H9 (cell line): ENCODE data around the gene ZNF319. TPM values are rescaled to one million over a fixed set of nuclear protein-coding genes. Genes with fewer than 3 reads are reported as not detected.

Experiments
- DNase-seq: peaks from one replicate; pipeline ENCODE4 v3.0.0-alpha.2; 2017
- H2AFZ ChIP-seq: one replicate; pipeline ENCODE4 v1.6.1; 2013; ENCODE audit warnings: mild to moderate bottlenecking, low read length, control low read depth, moderate library complexity
- H2AK5ac ChIP-seq: 2 replicates; pipeline ENCODE4 v1.6.1; 2013; ENCODE audit warnings: low read length, control low read depth, mixed read lengths; ENCODE audit not compliant: insufficient read length
- H2BK120ac ChIP-seq: one replicate; pipeline ENCODE4 v1.6.1; 2013; ENCODE audit warnings: low read depth, mild to moderate bottlenecking, low read length, control low read depth, inconsistent platforms; ENCODE audit not compliant: poor library complexity, severe bottlenecking
- H2BK12ac ChIP-seq: 2 replicates; pipeline ENCODE4 v1.6.1; 2013; ENCODE audit warnings: low read length, control low read depth, mixed read lengths, low read depth; ENCODE audit not compliant: insufficient read length
- H2BK15ac ChIP-seq: 2 replicates; pipeline ENCODE4 v1.6.1; 2013; ENCODE audit warnings: low read depth, low read length, control low read depth
- H2BK20ac ChIP-seq: one replicate; pipeline ENCODE4 v1.6.1; 2013; ENCODE audit warnings: low read depth, mild to moderate bottlenecking, low read length, control low read depth, inconsistent platforms; ENCODE audit not compliant: poor library complexity, severe bottlenecking
- H2BK5ac ChIP-seq: 2 replicates; pipeline ENCODE4 v1.6.1; 2013; ENCODE audit warnings: low read length, control low read depth, mixed read lengths; ENCODE audit not compliant: insufficient read length
- H3K14ac ChIP-seq: 2 replicates; pipeline ENCODE4 v1.6.1; 2013; ENCODE audit warnings: low read length, control low read depth; ENCODE audit not compliant: insufficient read depth
- H3K18ac ChIP-seq: 2 replicates; pipeline ENCODE4 v1.6.1; 2013; ENCODE audit warnings: low read depth, mild to moderate bottlenecking, mixed read lengths, low read length, control low read depth; ENCODE audit not compliant: insufficient read length
- H3K23ac ChIP-seq: 2 replicates; pipeline ENCODE4 v1.6.1; 2013; ENCODE audit warnings: low read length, control low read depth, mixed read lengths, low read depth; ENCODE audit not compliant: insufficient read length
- H3K23me2 ChIP-seq: 2 replicates; pipeline ENCODE4 v1.6.1; 2013; ENCODE audit warnings: low read depth, mild to moderate bottlenecking, mixed read lengths, low read length, control low read depth; ENCODE audit not compliant: insufficient read length, poor library complexity, severe bottlenecking
- H3K27ac ChIP-seq: 2 replicates; pipeline ENCODE4 v1.5.1; 2013; ENCODE audit warnings: low read length, control low read depth, mixed read lengths, low read depth; ENCODE audit not compliant: insufficient read length
- H3K27me3 ChIP-seq: 2 replicates; pipeline ENCODE4 v1.6.1; 2013; ENCODE audit warnings: low read length, control low read depth, inconsistent platforms; ENCODE audit not compliant: insufficient read depth
- H3K4ac ChIP-seq: 2 replicates; pipeline ENCODE4 v1.6.1; 2013; ENCODE audit warnings: low read depth, mild to moderate bottlenecking, control low read depth, inconsistent platforms, low read length, moderate library complexity
- H3K4me1 ChIP-seq: 2 replicates; pipeline ENCODE4 v1.6.1; 2013; ENCODE audit warnings: low read length, control low read depth, inconsistent platforms; ENCODE audit not compliant: insufficient read depth
- H3K4me2 ChIP-seq: 2 replicates; pipeline ENCODE4 v1.6.1; 2013; ENCODE audit warnings: low read length, control low read depth, mixed read lengths; ENCODE audit not compliant: insufficient read length, insufficient read depth
- H3K56ac ChIP-seq: 2 replicates; pipeline ENCODE4 v1.6.1; 2013; ENCODE audit warnings: low read depth, mild to moderate bottlenecking, mixed read lengths, low read length, control low read depth; ENCODE audit not compliant: insufficient read length
- H3K79me1 ChIP-seq: 2 replicates; pipeline ENCODE4 v1.6.1; 2013; ENCODE audit warnings: low read depth, mild to moderate bottlenecking, moderate library complexity, low read length, control low read depth, inconsistent platforms; ENCODE audit not compliant: insufficient read depth, poor library complexity, severe bottlenecking
- H3K79me2 ChIP-seq: 2 replicates; pipeline ENCODE4 v1.6.1; 2013; ENCODE audit warnings: low read length, control low read depth, inconsistent platforms; ENCODE audit not compliant: insufficient read depth
- H3K9ac ChIP-seq: 2 replicates; pipeline ENCODE4 v1.6.1; 2013; ENCODE audit warnings: low read length, control low read depth, mixed read lengths; ENCODE audit not compliant: insufficient read length; ENCODE audit errors: extremely low read depth
- H3K9me3 ChIP-seq: one replicate; pipeline ENCODE4 v1.6.1; 2013; ENCODE audit warnings: low read depth, low read length, inconsistent platforms; ENCODE audit not compliant: control insufficient read depth
- H3T11ph ChIP-seq: one replicate; pipeline ENCODE4 v1.6.1; 2013; ENCODE audit warnings: mild to moderate bottlenecking, low read length, control low read depth, inconsistent platforms
- H4K20me1 ChIP-seq: one replicate; pipeline ENCODE4 v1.6.1; 2013; ENCODE audit not compliant: control insufficient read depth, insufficient read length, insufficient read depth
- H4K5ac ChIP-seq: 2 replicates; pipeline ENCODE4 v1.6.1; 2013; ENCODE audit warnings: low read depth, mild to moderate bottlenecking, mixed read lengths, low read length, control low read depth; ENCODE audit not compliant: insufficient read length
- H4K8ac ChIP-seq: replicated peaks from 2 replicates; pipeline ENCODE4 v1.6.1; 2013; ENCODE audit warnings: low read length, control low read depth, mixed read lengths, low read depth; ENCODE audit not compliant: insufficient read length
- H4K91ac ChIP-seq: 2 replicates; pipeline ENCODE4 v1.6.1; 2013; ENCODE audit warnings: low read depth, mild to moderate bottlenecking, moderate library complexity, mixed read lengths, low read length, control low read depth; ENCODE audit not compliant: insufficient read length
- H3K27ac Mint-ChIP-seq, 3 experiments: 2 replicates in 2 of 3; 3 replicates in 1 of 3; pipeline ENCODE4 v1.8.0; 2020 to 2021; ENCODE audit warnings: mixed read lengths in 3 of 3, mild to moderate bottlenecking in 1 of 3, moderate library complexity in 1 of 3
- H3K27me3 Mint-ChIP-seq: 2 replicates; pipeline ENCODE4 v1.8.0; 2021; ENCODE audit warnings: low read depth, mild to moderate bottlenecking, moderate library complexity, mixed read lengths
- H3K36me3 Mint-ChIP-seq, 3 experiments: 2 replicates in 2 of 3; 3 replicates in 1 of 3; pipeline ENCODE4 v1.8.0; 2020 to 2021; ENCODE audit warnings: low read depth in 3 of 3, mixed read lengths in 3 of 3; ENCODE audit not compliant: insufficient read depth in 1 of 3
- H3K4me1 Mint-ChIP-seq, 2 experiments: 2 replicates each; pipeline ENCODE4 v1.8.0; 2020; ENCODE audit warnings: mixed read lengths in 2 of 2
- H3K4me3 Mint-ChIP-seq, 2 experiments: 2 replicates in 1 of 2; 3 replicates in 1 of 2; pipeline ENCODE4 v1.8.0; 2020 to 2021; ENCODE audit warnings: mild to moderate bottlenecking in 2 of 2, mixed read lengths in 2 of 2, moderate library complexity in 1 of 2
- H3K9me3 Mint-ChIP-seq, 2 experiments: 2 replicates in 1 of 2; 3 replicates in 1 of 2; pipeline ENCODE4 v1.8.0; 2020; ENCODE audit warnings: mild to moderate bottlenecking in 2 of 2, mixed read lengths in 2 of 2, moderate library complexity in 1 of 2
- WGBS: extraction: QIAGEN DNeasy Blood & Tissue Kit; methylation state at CpG from one replicate; pipeline ENCODE4 v1.1.7; 2013; ENCODE audit warnings: missing lambda C conversion rate, low lambda C conversion rate, mixed read lengths; ENCODE audit not compliant: insufficient read length; ENCODE audit errors: extremely low coverage; 5-methylcytosine and 5-hydroxymethylcytosine counted together
- total RNA-seq: library from RNA; stranded (reverse); gene quantifications from 2 replicates; pipeline ENCODE4 v1.2.1, GENCODE V29; 2021
- TF ChIP-seq, protein P1 (sequence below): fragments of 200-600 bp; sonication (generic); conservative IDR thresholded peaks from 3 replicates; pipeline ENCODE4 v1.8.0; 2021; ENCODE audit warnings: antibody characterized with exemption, mild to moderate bottlenecking

The ZNF319 gene
- total RNA-seq, 1 experiment from 2014 or later: 5.6 TPM

DNA sequence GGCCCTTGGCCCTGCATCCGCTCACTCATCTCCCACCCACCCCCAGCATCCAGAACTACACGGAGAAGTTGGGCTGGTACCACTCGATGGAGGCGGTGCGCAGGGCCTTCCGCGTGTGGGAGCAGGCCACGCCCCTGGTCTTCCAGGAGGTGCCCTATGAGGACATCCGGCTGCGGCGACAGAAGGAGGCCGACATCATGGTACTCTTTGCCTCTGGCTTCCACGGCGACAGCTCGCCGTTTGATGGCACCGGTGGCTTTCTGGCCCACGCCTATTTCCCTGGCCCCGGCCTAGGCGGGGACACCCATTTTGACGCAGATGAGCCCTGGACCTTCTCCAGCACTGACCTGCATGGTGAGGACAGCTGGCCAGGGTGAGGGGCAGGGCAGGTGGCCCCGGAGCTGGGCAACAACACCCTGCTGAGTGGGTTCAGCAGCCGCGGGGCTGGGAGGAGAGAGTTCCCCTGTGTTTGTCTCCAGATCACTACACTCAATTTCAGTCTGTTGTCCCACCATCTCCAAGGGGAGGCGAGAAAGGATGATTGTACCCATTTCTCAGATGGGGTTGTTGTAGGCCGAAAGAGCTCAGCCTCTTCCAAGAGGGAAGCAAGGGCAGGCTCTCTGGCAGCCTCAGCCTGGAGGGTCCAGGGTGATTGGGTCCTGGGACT, 39.5 kb upstream of the ZNF319 start:
- H2BK120ac ChIP-seq: no peak overlapping the region
- WGBS: no CpG with 5 or more reads among the region's 26 CpGs
- H3K4me3 Mint-ChIP-seq: no peak overlapping the region
- no peaks in the 10 kb centered on the region for H3K4me1 ChIP-seq
- no peak overlapping the region for H3K9ac ChIP-seq
- no peak overlapping the region for H3K14ac ChIP-seq
- H3K23me2 ChIP-seq: no peaks in the 10 kb centered on the region
- no peaks in the 10 kb centered on the region for H3K4me1 Mint-ChIP-seq
- no peak overlapping the region for H3T11ph ChIP-seq
- H3K27ac ChIP-seq: no peak overlapping the region
- H3K9me3 Mint-ChIP-seq: no peaks in the 10 kb centered on the region; a peak in 1 of 5 replicates
- H2BK5ac ChIP-seq: no peak overlapping the region
- no peaks in the 10 kb centered on the region for H3K27me3 ChIP-seq
- no peak overlapping the region for H2AFZ ChIP-seq
- H4K5ac ChIP-seq: no peak overlapping the region
- H2AK5ac ChIP-seq: no peak overlapping the region
- H3K4me2 ChIP-seq: no peak overlapping the region
- H4K8ac ChIP-seq: no peak overlapping the region
- H4K91ac ChIP-seq: no peak overlapping the region
- no peak overlapping the region for H3K27ac Mint-ChIP-seq
- TF ChIP-seq, protein P1, sequence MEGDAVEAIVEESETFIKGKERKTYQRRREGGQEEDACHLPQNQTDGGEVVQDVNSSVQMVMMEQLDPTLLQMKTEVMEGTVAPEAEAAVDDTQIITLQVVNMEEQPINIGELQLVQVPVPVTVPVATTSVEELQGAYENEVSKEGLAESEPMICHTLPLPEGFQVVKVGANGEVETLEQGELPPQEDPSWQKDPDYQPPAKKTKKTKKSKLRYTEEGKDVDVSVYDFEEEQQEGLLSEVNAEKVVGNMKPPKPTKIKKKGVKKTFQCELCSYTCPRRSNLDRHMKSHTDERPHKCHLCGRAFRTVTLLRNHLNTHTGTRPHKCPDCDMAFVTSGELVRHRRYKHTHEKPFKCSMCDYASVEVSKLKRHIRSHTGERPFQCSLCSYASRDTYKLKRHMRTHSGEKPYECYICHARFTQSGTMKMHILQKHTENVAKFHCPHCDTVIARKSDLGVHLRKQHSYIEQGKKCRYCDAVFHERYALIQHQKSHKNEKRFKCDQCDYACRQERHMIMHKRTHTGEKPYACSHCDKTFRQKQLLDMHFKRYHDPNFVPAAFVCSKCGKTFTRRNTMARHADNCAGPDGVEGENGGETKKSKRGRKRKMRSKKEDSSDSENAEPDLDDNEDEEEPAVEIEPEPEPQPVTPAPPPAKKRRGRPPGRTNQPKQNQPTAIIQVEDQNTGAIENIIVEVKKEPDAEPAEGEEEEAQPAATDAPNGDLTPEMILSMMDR: no peak
- DNase-seq: no peak
- no peak overlapping the region for H2BK12ac ChIP-seq
- H2BK15ac ChIP-seq: no peak overlapping the region
- H3K79me1 ChIP-seq: no peaks in the 10 kb centered on the region
- H3K36me3 Mint-ChIP-seq: peaks cover 13 to 74% (median 56%) of the 10 kb centered on the region in 3 experiments
- H3K4ac ChIP-seq: no peak overlapping the region
- no peak overlapping the region for H3K18ac ChIP-seq
- no peak overlapping the region for H3K23ac ChIP-seq
- H2BK20ac ChIP-seq: no peak overlapping the region
- H4K20me1 ChIP-seq: no peaks in the 10 kb centered on the region
- no peaks in the 10 kb centered on the region for H3K9me3 ChIP-seq
- H3K79me2 ChIP-seq: no peaks in the 10 kb centered on the region
- no peaks in the 10 kb centered on the region for H3K27me3 Mint-ChIP-seq
- no peak overlapping the region for H3K56ac ChIP-seq
